NCI-H1694 treated with DMSO at 0.1 percent for 48 hours (cell line): ENCODE results near the gene DZIP3.
"Not testable (repeated sequence)": the region's sequence is repeated elsewhere in the genome, so short reads cannot be mapped to it uniquely, and the experiment has no call there.

Experiments used
- DNase-seq: peaks from one replicate; lab custom pipeline; 2025; lab: John Stamatoyannopoulos, UW

Gene DZIP3

GRCh38 chr3:108598375-108598774, 8.9 kb downstream of the DZIP3 start:
- no peak for DNase-seq

GRCh38 chr3:108599677-108600409, 10.3 kb downstream of the DZIP3 start:
- no peak for DNase-seq

- no peak for DNase-seq
Measured at GRCh38 chr3:108602249-108602934, 12.9 kb downstream of the DZIP3 start.

GRCh38 chr3:108602935-108603294, 13.4 kb downstream of the DZIP3 start:
- no peak for DNase-seq

- no peak for DNase-seq
Measured at GRCh38 chr3:108603691-108604090, 14.2 kb downstream of the DZIP3 start.

- DNase-seq = no peak
Measured at GRCh38 chr3:108605028-108605427, 15.5 kb downstream of the DZIP3 start.

- no peak for DNase-seq
Measured at GRCh38 chr3:108605491-108605890, 16.0 kb downstream of the DZIP3 start.

GRCh38 chr3:108608750-108609149, 19.2 kb downstream of the DZIP3 start:
- DNase-seq = no peak

- DNase-seq = no peak
Measured at GRCh38 chr3:108610651-108611050, 21.1 kb downstream of the DZIP3 start.

- not testable (repeated sequence) for DNase-seq
Measured at GRCh38 chr3:108616090-108616489, 26.6 kb downstream of the DZIP3 start.

- DNase-seq = no peak
Measured at GRCh38 chr3:108620250-108620649, 30.7 kb downstream of the DZIP3 start.

- no peak for DNase-seq
Measured at GRCh38 chr3:108623504-108623903, 34.0 kb downstream of the DZIP3 start.

GRCh38 chr3:108629974-108630373, 40.5 kb downstream of the DZIP3 start:
- DNase-seq = no peak

- no peak for DNase-seq
Measured at GRCh38 chr3:108642526-108642925, 53.0 kb downstream of the DZIP3 start.

GRCh38 chr3:108645364-108645763, 55.8 kb downstream of the DZIP3 start:
- no peak for DNase-seq

- not testable (repeated sequence) for DNase-seq
Measured at GRCh38 chr3:108655664-108656063, 66.1 kb downstream of the DZIP3 start.

- DNase-seq = no peak
Measured at GRCh38 chr3:108661699-108662098, 72.2 kb downstream of the DZIP3 start.

GRCh38 chr3:108662142-108662738, 72.7 kb downstream of the DZIP3 start:
- DNase-seq = peak; percentile 83

GRCh38 chr3:108664266-108664665, 74.7 kb downstream of the DZIP3 start:
- no peak for DNase-seq

GRCh38 chr3:108667312-108667711, 77.8 kb downstream of the DZIP3 start:
- no peak for DNase-seq

- DNase-seq = no peak
Measured at GRCh38 chr3:108669208-108669607, 79.7 kb downstream of the DZIP3 start.

- DNase-seq = no peak
Measured at GRCh38 chr3:108672701-108673100, 83.2 kb downstream of the DZIP3 start.

- DNase-seq = no peak
Measured at GRCh38 chr3:108673988-108674661, 84.6 kb downstream of the DZIP3 start.
